ENCODE measurements around the gene SMYD3.

Gene SMYD3

DNA sequence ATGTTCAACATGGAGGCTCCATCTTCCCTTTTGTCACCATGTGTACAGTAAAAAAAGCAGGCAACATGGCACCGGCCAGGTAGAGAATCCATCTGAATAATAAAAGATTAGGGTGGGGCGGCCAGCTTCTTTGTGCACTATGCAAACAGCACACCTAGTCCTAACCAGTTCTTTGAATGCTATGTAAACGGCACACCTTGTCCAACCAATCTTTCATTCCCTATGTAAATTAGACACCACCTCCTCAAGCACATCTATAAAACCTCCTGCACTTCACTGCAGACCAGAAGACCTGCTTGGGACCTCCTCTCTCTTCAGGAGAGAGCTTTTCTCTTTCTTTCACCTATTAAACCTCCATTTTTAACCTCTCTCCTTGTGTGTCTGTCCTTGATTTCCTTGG, 30.8 kb upstream of the SMYD3 start:
- TF ChIP-seq, protein P1, sequence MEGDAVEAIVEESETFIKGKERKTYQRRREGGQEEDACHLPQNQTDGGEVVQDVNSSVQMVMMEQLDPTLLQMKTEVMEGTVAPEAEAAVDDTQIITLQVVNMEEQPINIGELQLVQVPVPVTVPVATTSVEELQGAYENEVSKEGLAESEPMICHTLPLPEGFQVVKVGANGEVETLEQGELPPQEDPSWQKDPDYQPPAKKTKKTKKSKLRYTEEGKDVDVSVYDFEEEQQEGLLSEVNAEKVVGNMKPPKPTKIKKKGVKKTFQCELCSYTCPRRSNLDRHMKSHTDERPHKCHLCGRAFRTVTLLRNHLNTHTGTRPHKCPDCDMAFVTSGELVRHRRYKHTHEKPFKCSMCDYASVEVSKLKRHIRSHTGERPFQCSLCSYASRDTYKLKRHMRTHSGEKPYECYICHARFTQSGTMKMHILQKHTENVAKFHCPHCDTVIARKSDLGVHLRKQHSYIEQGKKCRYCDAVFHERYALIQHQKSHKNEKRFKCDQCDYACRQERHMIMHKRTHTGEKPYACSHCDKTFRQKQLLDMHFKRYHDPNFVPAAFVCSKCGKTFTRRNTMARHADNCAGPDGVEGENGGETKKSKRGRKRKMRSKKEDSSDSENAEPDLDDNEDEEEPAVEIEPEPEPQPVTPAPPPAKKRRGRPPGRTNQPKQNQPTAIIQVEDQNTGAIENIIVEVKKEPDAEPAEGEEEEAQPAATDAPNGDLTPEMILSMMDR (conservative IDR thresholded peaks at IDR 0.05): no peak
- TF ChIP-seq ZFX (IDR thresholded peaks at IDR 0.05): no peak
- peak overlapping the region; percentile 8; the same call in 1 of the 2 replicates for H3K27ac ChIP-seq

GRCh38 chr1:246537441-246537840, 30.4 kb upstream of the SMYD3 start:
- H3K27ac ChIP-seq: no peak overlapping the region
- no peak for TF ChIP-seq ZFX (IDR thresholded peaks at IDR 0.05)
- TF ChIP-seq, protein P1 (conservative IDR thresholded peaks at IDR 0.05): no peak

- TF ChIP-seq, protein P1 (conservative IDR thresholded peaks at IDR 0.05): no peak
- TF ChIP-seq ZFX (IDR thresholded peaks at IDR 0.05): no peak
- no peak overlapping the region for H3K27ac ChIP-seq
Observed at GRCh38 chr1:246534114-246534513, 27.0 kb upstream of the SMYD3 start.

DNA sequence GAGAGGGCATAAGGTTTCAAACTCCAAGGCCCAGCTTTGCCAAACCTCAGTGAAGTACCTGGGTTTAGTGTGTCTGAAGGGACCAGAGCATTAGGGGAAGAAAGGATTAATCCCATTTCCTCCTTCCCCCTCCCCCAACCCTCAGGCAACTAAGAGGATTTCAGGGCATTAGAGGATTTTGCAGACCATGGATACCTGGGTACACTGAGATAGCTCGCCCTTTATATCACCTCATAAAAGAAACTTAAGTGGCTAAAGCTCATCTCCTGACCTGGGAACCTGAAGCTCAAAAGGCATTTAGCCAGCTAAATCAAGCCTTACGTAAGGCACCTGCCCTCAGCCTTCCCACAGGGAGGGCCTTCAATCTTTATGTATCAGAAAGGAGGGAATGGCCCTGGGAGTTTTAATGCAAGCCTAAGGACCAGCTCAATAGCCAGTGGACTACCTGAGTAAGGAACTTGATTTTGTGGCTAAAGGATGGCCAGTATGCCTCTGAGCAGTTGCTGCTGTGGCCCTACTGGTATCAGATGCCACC, 26.4 kb upstream of the SMYD3 start:
- TF ChIP-seq, protein P1 (conservative IDR thresholded peaks at IDR 0.05): no peak
- TF ChIP-seq ZFX (IDR thresholded peaks at IDR 0.05): no peak

DNA sequence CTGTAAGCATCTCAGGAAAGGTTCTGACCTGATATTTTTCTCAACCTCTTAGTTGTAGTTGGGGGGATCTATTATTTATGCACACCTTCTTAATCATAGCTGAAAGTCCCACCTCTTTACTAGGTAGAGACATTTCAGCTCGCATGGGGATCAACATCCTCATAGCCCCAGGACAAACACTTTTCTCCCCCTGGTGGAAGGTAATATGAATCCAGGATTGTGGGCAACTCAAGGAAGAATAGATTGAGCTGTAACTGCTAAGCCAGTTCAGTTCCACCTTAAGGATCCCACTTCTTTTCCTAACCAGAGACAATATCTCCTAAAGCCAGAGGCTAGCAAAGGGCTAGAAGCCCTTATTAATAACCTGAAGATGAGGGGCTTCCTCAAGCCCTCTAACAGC, 25.4 kb upstream of the SMYD3 start:
- TF ChIP-seq, protein P1 (conservative IDR thresholded peaks at IDR 0.05): no peak; the same call in 1 of the 2 replicates
- TF ChIP-seq ZFX (IDR thresholded peaks at IDR 0.05): no peak
- no peak overlapping the region for H3K27ac ChIP-seq

More for the DNA sequence above, 26.4 kb upstream of the SMYD3 start:
- H3K27ac ChIP-seq: no peak overlapping the region

GRCh38 chr1:246530482-246530881, 23.4 kb upstream of the SMYD3 start:
- H3K27ac ChIP-seq: no peak overlapping the region
- TF ChIP-seq ZFX (IDR thresholded peaks at IDR 0.05): no peak
- TF ChIP-seq, protein P1 (conservative IDR thresholded peaks at IDR 0.05): no peak

DNA sequence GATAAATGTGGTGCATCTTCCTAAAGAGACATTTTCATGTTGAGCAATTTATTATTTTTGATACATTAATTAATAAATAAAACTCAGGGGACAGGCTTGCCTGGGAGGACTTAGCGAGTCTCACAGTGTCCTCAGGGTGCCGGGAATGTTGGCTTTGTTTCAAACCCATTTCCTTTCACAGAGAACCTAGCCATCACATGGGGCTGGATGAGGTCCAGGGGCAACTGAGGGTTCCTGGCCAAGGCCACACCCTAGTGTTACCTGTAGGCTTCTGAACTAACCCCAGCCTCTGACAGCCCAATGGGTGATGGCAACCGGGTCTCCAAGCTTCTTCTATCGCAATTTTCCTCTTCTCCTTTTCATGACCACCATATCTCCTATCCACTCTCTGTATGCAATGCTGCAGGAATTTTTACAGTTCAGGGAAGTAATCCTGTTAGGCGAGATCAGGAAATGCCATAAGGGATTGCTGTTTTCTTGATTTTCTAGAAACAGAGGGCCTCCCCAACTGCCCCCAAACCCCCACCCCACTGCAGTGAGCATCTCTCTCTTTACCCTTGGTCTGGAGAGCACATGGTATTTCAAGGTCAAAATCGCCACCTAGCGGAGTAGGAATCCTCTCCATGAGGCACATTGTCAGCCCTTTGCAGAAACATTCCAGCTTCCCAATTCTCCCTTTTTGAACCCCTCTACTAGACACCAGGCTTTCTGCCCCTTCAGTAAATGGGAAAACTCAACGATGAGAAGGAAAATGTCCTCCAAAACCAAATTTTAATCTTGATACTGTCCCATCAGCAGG, 22.1 kb upstream of the SMYD3 start:
- TF ChIP-seq, protein P1 (conservative IDR thresholded peaks at IDR 0.05): no peak
- no peak overlapping the region for H3K27ac ChIP-seq

All from C4-2B (cell line).